ENCODE measurements around the gene CLCC1. TPM values are rescaled to one million over a fixed set of nuclear protein-coding genes. Genes with fewer than 3 reads are reported as not detected.

Gene CLCC1
- total RNA-seq, 2 experiments from 2014 or later, result 8.6 to 9.1 TPM

DNA sequence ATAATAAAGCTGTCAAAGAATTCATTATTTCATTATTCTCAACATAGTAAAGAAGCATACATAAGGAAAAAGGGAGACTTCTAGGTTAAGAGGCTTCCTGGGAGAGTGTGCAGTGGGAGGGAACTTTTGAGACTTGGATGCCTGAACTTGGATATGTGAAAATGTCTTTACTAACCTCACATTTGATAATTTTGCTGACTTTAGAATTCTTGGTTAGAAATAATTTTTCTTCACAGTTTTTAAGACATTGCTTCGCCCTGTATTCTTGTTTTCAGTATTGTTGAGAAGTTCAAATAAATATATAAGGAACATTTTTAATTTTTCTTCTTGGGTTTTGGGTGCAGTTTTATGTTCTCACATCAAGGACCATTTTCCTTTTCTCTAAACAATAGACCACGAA is 46.5 kb downstream of the CLCC1 start:
- Histone ChIP-seq H3K36me3 (ENCODE audit: insufficient read depth, low read length) (no peaks in the 10 kb centered on the region), H3K9me3 (ENCODE audit: control insufficient read depth in 1 of 2, insufficient read depth in 1 of 2, low read length in 2 of 2) (no peaks in the 10 kb centered on the region), H3K4me1 (ENCODE audit: insufficient read depth, low read length) (no peaks in the 10 kb centered on the region), H3K4me3 (ENCODE audit: low read length) (no peak overlapping the region), H3K27me3 (ENCODE audit: control insufficient read depth in 1 of 2, insufficient read depth in 2 of 2, low read length in 2 of 2) (no peaks in the 10 kb centered on the region), H3K27ac (ENCODE audit: low read depth in 1 of 2, low read length in 2 of 2) (no peak overlapping the region)
- H3K9me3 Mint-ChIP-seq, result no peaks in the 10 kb centered on the region
- H3K4me3 Mint-ChIP-seq, result no peak overlapping the region
- no peak for ATAC-seq (ENCODE audit: poor library complexity)
- TF ChIP-seq, protein P1, sequence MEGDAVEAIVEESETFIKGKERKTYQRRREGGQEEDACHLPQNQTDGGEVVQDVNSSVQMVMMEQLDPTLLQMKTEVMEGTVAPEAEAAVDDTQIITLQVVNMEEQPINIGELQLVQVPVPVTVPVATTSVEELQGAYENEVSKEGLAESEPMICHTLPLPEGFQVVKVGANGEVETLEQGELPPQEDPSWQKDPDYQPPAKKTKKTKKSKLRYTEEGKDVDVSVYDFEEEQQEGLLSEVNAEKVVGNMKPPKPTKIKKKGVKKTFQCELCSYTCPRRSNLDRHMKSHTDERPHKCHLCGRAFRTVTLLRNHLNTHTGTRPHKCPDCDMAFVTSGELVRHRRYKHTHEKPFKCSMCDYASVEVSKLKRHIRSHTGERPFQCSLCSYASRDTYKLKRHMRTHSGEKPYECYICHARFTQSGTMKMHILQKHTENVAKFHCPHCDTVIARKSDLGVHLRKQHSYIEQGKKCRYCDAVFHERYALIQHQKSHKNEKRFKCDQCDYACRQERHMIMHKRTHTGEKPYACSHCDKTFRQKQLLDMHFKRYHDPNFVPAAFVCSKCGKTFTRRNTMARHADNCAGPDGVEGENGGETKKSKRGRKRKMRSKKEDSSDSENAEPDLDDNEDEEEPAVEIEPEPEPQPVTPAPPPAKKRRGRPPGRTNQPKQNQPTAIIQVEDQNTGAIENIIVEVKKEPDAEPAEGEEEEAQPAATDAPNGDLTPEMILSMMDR (IDR thresholded peaks at IDR 0.05), result no peak
- ChIA-PET CTCF (no interaction called here), POLR2A (no interaction called here)
- H3K4me1 Mint-ChIP-seq (ENCODE audit: low read depth), result no peaks in the 10 kb centered on the region
- no peaks in the 10 kb centered on the region for H3K36me3 Mint-ChIP-seq (ENCODE audit: low read depth)
- H3K27ac Mint-ChIP-seq, result no peak overlapping the region
- no peak for DNase-seq
- intact Hi-C loops (cut with DNase I, micrococcal nuclease), result no loop called here
- no peaks in the 10 kb centered on the region for H3K27me3 Mint-ChIP-seq

Other genes with a start within 250 kb of the CLCC1 start
- gene STXBP3, start 216.8 kb downstream of the CLCC1 start, total RNA-seq, result 10 to 100 TPM; 41.6 to 50.5 TPM
- gene AKNAD1, start 106.4 kb downstream of the CLCC1 start, total RNA-seq, result not detected
- under 1 TPM; 0.33 to 0.36 TPM for gene GPSM2, start 86.5 kb downstream of the CLCC1 start, total RNA-seq
- 10 to 100 TPM; 16.2 to 18.7 TPM for gene WDR47, start 78.6 kb upstream of the CLCC1 start, total RNA-seq
- 10 to 100 TPM; 25.9 to 26.5 TPM for gene TAF13, start 112.5 kb upstream of the CLCC1 start, total RNA-seq
- 10 to 100 TPM; 70.2 to 71.0 TPM for gene TMEM167B, start 127.3 kb upstream of the CLCC1 start, total RNA-seq
- 10 to 100 TPM; 14.2 to 16.1 TPM for gene ELAPOR1, start 150.6 kb upstream of the CLCC1 start, total RNA-seq

Data from CD4-positive, alpha-beta T cell (primary cell).